Mononuclear cell (primary cell): ENCODE measurements around the gene NPHS1. TPM values are rescaled to one million over a fixed set of nuclear protein-coding genes. Genes with fewer than 3 reads are reported as not detected.

Experiments used
- H3K27me3 ChIP-seq: 2 replicates; pipeline ENCODE4 v1.6.0; 2011; ENCODE audit warnings: low read length, control low read depth; ENCODE audit not compliant: insufficient read depth
- H3K4me1 ChIP-seq: 2 replicates; pipeline ENCODE4 v1.5.1; 2011; ENCODE audit warnings: mild to moderate bottlenecking, low read length, control low read depth; ENCODE audit not compliant: insufficient read depth
- H3K4me3 ChIP-seq: 2 replicates; pipeline ENCODE4 v1.5.1; 2011; ENCODE audit warnings: mild to moderate bottlenecking, low read length, moderate library complexity
- H3K9me3 ChIP-seq: 2 replicates; pipeline ENCODE4 v1.5.1; 2011; ENCODE audit warnings: low read depth, mild to moderate bottlenecking, control low read depth, low read length
- total RNA-seq: library from RNA; depleted of rRNA; stranded (reverse); fragments of >200 nt; gene quantifications from one replicate; pipeline ENCODE4 v1.2.3, GENCODE V29; 2012

Gene NPHS1
- total RNA-seq, 1 donor = not detected

- peaks cover 6% of the 10 kb centered on the region for H3K27me3 ChIP-seq
- H3K4me1 ChIP-seq = no peaks in the 10 kb centered on the region
- H3K4me3 ChIP-seq = no peak overlapping the region
- no peaks in the 10 kb centered on the region for H3K9me3 ChIP-seq
Measured at GRCh38 chr19:35793381-35794165, 58.7 kb downstream of the NPHS1 start.

GRCh38 chr19:35792888-35793287 is 59.4 kb downstream of the NPHS1 start:
- H3K4me3 ChIP-seq = no peak overlapping the region
- no peaks in the 10 kb centered on the region for H3K4me1 ChIP-seq
- peaks cover 6% of the 10 kb centered on the region for H3K27me3 ChIP-seq
- no peaks in the 10 kb centered on the region for H3K9me3 ChIP-seq

GRCh38 chr19:35792312-35792711 is 60.0 kb downstream of the NPHS1 start:
- Histone ChIP-seq H3K4me1 (no peaks in the 10 kb centered on the region), H3K27me3 (peaks cover 6% of the 10 kb centered on the region), H3K9me3 (no peaks in the 10 kb centered on the region), H3K4me3 (no peak overlapping the region)

GRCh38 chr19:35791814-35792279 is 60.5 kb downstream of the NPHS1 start:
- peaks cover 5% of the 10 kb centered on the region for H3K27me3 ChIP-seq
- H3K4me3 ChIP-seq = no peak overlapping the region
- H3K4me1 ChIP-seq = no peaks in the 10 kb centered on the region
- H3K9me3 ChIP-seq = no peaks in the 10 kb centered on the region

- Histone ChIP-seq H3K4me3 (no peak overlapping the region), H3K4me1 (no peaks in the 10 kb centered on the region), H3K9me3 (no peaks in the 10 kb centered on the region), H3K27me3 (no peaks in the 10 kb centered on the region)
Measured at GRCh38 chr19:35790981-35791813, 61.1 kb downstream of the NPHS1 start.

GRCh38 chr19:35789978-35790944 is 62.0 kb downstream of the NPHS1 start:
- no peak overlapping the region for H3K4me3 ChIP-seq
- no peaks in the 10 kb centered on the region for H3K9me3 ChIP-seq
- no peaks in the 10 kb centered on the region for H3K27me3 ChIP-seq
- H3K4me1 ChIP-seq = no peaks in the 10 kb centered on the region

GRCh38 chr19:35789195-35789977 is 62.9 kb downstream of the NPHS1 start:
- Histone ChIP-seq H3K4me1 (no peaks in the 10 kb centered on the region), H3K4me3 (no peak overlapping the region), H3K9me3 (no peaks in the 10 kb centered on the region), H3K27me3 (no peaks in the 10 kb centered on the region)

- no peaks in the 10 kb centered on the region for H3K9me3 ChIP-seq
- no peak overlapping the region for H3K4me3 ChIP-seq
- H3K4me1 ChIP-seq = no peaks in the 10 kb centered on the region
Measured at GRCh38 chr19:35788205-35788960, 63.9 kb downstream of the NPHS1 start.

GRCh38 chr19:35787227-35787799 is 65.0 kb downstream of the NPHS1 start:
- no peaks in the 10 kb centered on the region for H3K4me1 ChIP-seq
- H3K27me3 ChIP-seq = no peaks in the 10 kb centered on the region
- H3K4me3 ChIP-seq = no peak overlapping the region
- H3K9me3 ChIP-seq = no peaks in the 10 kb centered on the region

More at GRCh38 chr19:35788205-35788960, 63.9 kb downstream of the NPHS1 start:
- no peaks in the 10 kb centered on the region for H3K27me3 ChIP-seq

GRCh38 chr19:35786299-35787160 is 65.8 kb downstream of the NPHS1 start:
- Histone ChIP-seq H3K4me1 (no peaks in the 10 kb centered on the region), H3K9me3 (no peaks in the 10 kb centered on the region), H3K27me3 (no peaks in the 10 kb centered on the region), H3K4me3 (no peak overlapping the region)

- no peaks in the 10 kb centered on the region for H3K4me1 ChIP-seq
- no peaks in the 10 kb centered on the region for H3K9me3 ChIP-seq
- no peak overlapping the region for H3K4me3 ChIP-seq
- no peaks in the 10 kb centered on the region for H3K27me3 ChIP-seq
Measured at GRCh38 chr19:35785339-35785627, 67.0 kb downstream of the NPHS1 start.

GRCh38 chr19:35784503-35785338 is 67.6 kb downstream of the NPHS1 start:
- Histone ChIP-seq H3K4me1 (no peaks in the 10 kb centered on the region), H3K4me3 (no peak overlapping the region), H3K27me3 (no peaks in the 10 kb centered on the region), H3K9me3 (no peaks in the 10 kb centered on the region)
